ENCODE data around the gene KPTN.
A peak's percentile ranks its signal among the peaks of the same experiment; 100 is the strongest.
"Not testable (repeated sequence)": the region's sequence is repeated elsewhere in the genome, so short reads cannot be mapped to it uniquely, and the experiment has no call there.

The KPTN gene

DNA sequence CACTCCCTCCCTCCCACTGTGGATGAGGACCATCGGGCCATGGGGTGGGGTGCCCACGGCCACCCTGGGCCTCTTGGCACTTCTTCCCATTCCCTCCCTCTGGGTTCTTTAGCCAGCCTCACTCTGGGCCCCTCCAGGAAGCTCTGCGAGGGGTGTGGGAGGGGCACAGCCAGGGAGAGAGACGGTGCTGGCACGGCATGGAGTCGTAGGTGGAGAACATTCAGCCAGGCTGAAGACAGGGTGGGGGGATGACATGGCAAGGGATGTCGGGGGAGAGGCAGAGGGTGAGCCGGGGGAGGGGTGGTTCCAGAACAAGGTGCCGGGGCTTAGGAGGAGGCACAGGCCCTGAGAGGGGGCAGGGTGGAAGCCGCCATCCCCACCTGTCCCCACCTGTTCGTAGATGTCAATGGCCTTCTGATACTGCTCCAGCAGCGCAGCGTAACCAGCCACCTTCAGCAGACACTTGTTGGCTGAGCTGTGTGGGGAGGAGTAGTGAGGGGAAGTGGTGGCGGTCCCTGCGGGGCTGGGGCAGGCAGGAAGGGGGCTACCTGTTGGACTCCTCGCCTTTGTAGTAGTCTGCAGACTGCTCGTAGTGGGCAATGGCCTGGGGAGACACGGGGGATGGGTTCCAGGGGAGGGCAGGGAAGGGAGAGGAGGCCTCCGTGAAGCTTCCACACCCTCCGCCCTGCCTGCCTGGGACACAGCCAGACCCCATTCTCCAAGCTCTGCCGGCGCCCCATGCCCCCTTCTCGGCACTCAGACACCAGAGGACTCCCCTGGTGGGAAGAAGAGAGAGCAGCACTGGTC lies 8.8 kb upstream of the KPTN start:
- DNase-seq, result peak in 2 of 51 donors; percentile 51 to 54

- DNase-seq, result no peak
Measured at GRCh38 chr19:47492137-47492533, 8.1 kb upstream of the KPTN start.

DNA sequence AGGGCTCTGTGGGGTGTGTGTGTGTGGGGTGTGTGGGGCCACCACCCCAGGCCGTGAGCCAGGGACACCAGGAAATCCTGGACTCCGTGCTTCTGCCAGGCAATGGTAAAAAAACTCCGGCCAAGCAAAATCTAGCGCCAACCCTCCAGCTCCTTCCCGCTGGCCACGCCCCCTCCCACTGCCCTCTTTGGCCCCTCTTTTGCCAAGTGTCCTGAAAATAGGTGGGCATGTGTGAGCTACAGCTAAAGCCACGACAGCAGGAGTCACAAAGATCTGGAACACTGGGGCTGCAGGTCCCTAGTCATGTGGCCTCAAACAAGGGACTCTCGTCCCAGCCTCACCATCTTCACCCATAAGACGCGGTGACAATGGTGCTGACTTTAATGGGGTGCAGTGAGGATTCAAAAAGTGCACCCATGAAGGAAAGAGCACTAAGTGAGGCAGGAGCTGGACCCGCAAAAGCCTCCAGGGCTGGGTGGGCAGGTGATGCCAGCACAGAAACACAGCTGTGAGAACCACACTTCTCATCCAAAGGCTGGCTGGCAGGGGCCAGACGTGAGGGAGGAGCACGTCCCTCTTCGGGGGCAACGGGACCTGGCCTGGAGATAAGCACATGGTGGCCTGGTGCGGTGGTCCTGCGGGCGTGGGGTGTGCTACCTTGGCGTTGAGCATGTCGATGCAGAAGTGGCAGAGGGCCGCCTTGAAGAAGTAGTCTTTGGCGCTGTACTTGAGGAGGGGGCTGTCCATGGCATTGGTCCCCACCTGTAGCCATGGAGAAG lies 7.5 kb upstream of the KPTN start:
- no peak for DNase-seq

- no peak for DNase-seq
Measured at GRCh38 chr19:47490847-47491246, 6.8 kb upstream of the KPTN start.

GRCh38 chr19:47490031-47490430 lies 6.0 kb upstream of the KPTN start:
- no peak for DNase-seq

DNA sequence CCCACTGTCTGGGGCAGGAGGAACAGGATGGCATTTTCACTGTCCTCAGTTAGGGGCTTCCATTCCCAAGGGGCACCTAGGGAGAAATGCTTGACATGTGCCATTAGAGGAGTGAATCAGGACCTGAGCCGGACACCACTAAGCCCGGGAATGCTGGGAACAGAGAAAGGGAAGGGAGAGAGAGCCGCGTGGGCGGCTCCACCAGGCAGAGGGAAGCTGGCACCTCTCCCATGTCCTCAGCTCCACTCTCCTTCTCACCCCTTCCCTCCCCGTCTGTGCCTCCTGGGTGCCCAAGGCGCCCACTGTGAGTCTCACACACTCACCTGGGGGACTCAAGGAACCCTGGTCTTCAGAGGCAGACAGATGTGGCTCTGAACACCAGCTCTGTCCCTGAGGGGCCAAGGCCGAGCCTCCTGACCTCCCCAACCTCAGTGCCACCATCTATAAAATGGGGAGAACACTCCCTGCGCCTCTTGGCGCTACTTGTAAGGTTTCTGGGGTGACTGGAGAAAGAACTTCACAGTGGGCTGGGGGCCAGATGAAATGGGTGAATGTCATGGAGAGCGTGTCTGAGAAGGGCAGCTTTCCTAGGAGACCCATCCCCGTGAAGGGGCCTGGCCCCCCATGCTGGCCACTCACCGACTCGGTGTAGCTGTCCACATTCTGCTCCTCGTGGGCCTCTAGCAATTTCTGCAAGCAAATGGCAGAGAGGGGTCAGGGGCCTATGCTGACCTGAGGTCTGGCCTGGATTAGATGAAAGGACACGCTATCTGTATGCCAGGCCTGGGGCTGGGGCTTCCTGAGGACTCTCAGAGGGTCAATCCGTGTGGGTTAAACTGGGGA lies 5.3 kb upstream of the KPTN start:
- no peak for DNase-seq

- DNase-seq, result no peak
Measured at GRCh38 chr19:47487551-47488515, 3.8 kb upstream of the KPTN start.

- DNase-seq, result peak in 1 of 51 donors; percentile 11
Measured at GRCh38 chr19:47486900-47487299, 2.9 kb upstream of the KPTN start.

- not testable (repeated sequence) for DNase-seq
Measured at GRCh38 chr19:47486220-47486619, 2.2 kb upstream of the KPTN start.

- DNase-seq, result no peak
Measured at GRCh38 chr19:47485210-47485609, 1.2 kb upstream of the KPTN start.

DNA sequence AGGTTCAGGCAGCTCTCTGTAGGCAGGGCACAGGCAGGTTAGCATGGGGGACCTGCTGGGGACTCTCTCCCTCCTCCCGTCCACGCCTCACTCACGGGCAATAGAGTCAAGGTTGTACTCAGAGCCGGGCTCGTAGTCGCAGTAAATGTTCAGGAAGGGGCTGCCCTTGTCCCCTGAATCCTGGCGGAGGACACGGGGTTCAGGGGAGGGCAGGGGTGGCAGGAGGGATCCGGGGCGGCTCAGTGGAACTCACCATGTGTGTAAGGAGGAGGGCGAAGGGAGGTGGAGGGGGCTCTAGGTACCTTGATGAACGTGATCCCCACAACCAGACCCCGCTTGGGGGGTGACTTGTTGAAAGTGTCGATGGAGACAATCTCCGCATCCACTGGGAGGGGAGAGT lies 819 bp downstream of the KPTN start:
- no peak for DNase-seq

DNA sequence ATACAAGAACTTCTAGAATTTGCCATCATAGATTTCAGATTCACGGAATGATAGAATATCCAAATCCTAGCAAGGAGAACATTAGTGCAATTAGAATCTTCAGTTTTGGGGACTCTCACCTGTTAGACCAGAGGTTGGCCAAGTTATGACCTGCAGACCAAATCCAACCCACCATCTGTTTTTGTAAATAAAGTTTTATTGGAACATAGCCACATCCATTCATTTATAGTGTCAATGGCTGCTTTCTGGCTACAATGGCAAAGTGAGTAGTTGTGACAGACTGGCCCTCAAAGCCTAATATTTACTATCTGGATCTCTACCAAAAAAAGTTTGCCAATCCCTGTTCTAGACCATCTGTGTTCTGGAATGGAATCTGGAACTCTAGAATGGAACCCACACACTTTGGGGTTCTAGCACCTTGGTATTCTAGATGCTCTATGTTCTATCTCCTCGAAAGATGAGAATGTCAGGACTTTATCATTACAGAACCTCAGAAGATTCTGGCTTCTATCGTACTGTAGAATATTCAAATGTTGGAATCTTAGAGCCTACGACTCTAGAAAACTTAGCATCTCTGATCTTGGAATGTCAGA lies 2.5 kb downstream of the KPTN start:
- no peak for DNase-seq

DNA sequence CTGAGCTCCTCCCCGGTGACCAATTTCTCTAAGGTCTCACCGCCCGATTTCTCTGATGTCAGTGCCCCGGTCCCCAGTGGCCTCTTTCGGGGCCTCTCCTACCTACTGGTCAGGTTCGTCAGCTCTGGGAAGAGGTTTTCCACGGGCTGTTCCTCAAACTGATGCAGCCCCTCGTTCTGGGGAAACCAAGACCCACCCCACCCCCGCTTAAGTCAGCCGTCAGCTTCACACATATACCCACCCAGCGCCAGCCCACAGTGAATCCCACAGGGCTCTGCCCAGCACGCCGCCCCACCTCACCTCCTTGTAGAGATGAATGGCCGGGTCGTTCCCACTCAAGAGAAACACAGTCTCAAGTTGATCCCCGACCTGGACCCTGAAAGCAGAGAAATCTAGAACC lies 3.4 kb downstream of the KPTN start:
- no peak for DNase-seq

DNA sequence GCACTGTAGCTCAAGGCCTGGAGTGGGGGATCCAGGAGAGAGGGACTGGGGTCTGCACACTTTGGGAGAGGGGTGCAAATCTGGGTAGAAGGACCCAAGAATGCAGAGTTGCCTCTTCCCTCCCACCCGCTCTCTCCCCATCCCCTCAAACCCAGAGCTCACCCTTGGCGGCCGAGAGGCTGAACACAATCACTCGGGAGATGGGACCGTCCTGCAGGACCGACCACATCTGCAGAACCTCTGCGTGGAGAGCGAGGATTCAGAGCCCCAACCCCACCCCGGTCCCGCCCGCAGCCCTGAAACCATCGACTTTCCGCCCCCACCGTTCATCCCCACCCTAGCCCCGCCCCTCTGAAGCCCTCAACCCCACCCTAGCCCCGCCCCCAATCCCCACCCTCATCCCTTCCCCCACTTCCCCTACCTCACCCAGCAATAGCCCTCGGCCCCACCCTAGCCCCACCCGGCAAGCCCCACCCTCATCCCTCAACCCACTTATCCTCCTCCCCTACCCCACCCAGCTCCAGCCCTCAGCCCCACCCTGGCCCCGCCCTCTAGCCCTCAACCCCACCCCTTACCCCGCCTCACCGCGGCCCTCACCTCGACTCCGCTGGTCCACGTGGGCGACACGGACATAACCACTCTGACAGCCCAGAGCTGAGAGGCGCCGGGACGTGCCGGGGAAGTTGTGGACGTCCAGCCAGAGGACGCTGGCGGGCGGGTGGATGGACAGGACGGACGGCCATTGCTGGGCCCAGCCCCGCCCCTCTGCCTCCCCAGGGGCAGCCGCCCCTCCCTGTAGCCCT lies 4.1 kb downstream of the KPTN start:
- no peak for DNase-seq

DNA sequence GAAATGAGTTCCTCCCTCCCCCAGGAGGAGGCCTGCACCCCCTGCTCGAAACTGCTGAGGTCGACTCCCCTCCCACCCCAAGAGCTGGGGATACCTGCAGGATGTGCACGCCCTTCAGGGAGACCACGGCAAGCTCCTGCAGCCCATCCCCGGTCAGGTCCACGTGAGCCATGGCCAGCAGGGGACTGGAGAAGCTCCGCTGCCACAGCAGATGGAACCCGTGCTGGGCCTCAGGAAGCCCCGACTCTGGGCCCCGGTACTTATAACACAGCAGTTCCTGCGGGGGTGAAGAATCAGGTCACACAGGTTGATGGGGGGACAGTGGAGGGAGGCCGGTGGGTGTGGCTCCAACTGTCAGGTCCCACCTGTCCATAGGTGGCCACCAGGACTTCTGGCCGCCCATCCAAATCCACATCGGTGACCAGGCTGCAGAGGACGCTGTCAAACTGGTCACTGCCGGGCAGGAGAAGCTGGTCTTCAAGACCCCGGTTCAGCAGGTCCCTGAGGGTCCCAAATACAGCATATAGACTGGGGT lies 7.5 kb downstream of the KPTN start:
- DNase-seq, result no peak

- DNase-seq, result no peak
Measured at GRCh38 chr19:47475465-47475864, 8.6 kb downstream of the KPTN start.

GRCh38 chr19:47473336-47473735 lies 10.7 kb downstream of the KPTN start:
- DNase-seq, result no peak

- DNase-seq, result peak in 34 of 51 donors; percentile 8 to 72 (median 40)
Measured at GRCh38 chr19:47471733-47472457, 12.1 kb downstream of the KPTN start, which contains the start of gene SLC8A2. SLC8A2 (minus strand) TSS chr19:47471893; CDS start chr19:47466403, 5,490 bp downstream.

Measured in hypothalamus (tissue), 51 donors.